HG02588 (cell line): ENCODE measurements around the gene MOV10L1.

Source experiments
- ATAC-seq: cut with Tn5 transposase; IDR thresholded peaks from one replicate; pipeline ENCODE4 v1.9.1; 2021; ENCODE audit warnings: mild to moderate bottlenecking, moderate library complexity; ENCODE audit not compliant: unreplicated experiment

Gene MOV10L1

GRCh38 chr22:50101870-50102565 is 12.2 kb downstream of the MOV10L1 start:
- ATAC-seq, result no peak

GRCh38 chr22:50102946-50103345 is 13.1 kb downstream of the MOV10L1 start:
- no peak for ATAC-seq

GRCh38 chr22:50104141-50104544 is 14.3 kb downstream of the MOV10L1 start:
- no peak for ATAC-seq

GRCh38 chr22:50105208-50106100 is 15.6 kb downstream of the MOV10L1 start:
- ATAC-seq, result no peak

GRCh38 chr22:50107529-50107928 is 17.7 kb downstream of the MOV10L1 start:
- ATAC-seq, result no peak

GRCh38 chr22:50111056-50111455 is 21.2 kb downstream of the MOV10L1 start:
- ATAC-seq, result no peak

GRCh38 chr22:50112151-50113118 is 22.6 kb downstream of the MOV10L1 start:
- no peak for ATAC-seq

GRCh38 chr22:50114221-50115021 is 24.6 kb downstream of the MOV10L1 start:
- no peak for ATAC-seq

GRCh38 chr22:50115693-50116092 is 25.9 kb downstream of the MOV10L1 start:
- no peak for ATAC-seq

GRCh38 chr22:50117168-50117762 is 27.5 kb downstream of the MOV10L1 start:
- no peak for ATAC-seq

- ATAC-seq, result no peak
Observed at GRCh38 chr22:50118129-50118528, 28.3 kb downstream of the MOV10L1 start.

- ATAC-seq, result no peak
Observed at GRCh38 chr22:50118557-50119168, 28.9 kb downstream of the MOV10L1 start.

- ATAC-seq, result no peak
Observed at GRCh38 chr22:50119169-50119767, 29.5 kb downstream of the MOV10L1 start.

- no peak for ATAC-seq
Observed at GRCh38 chr22:50119768-50120251, 30.0 kb downstream of the MOV10L1 start.

GRCh38 chr22:50121202-50121740 is 31.5 kb downstream of the MOV10L1 start:
- no peak for ATAC-seq

GRCh38 chr22:50123119-50123518 is 33.3 kb downstream of the MOV10L1 start:
- ATAC-seq, result no peak

GRCh38 chr22:50125029-50125428 is 35.2 kb downstream of the MOV10L1 start:
- ATAC-seq, result no peak

- no peak for ATAC-seq
Observed at GRCh38 chr22:50129121-50129736, 39.4 kb downstream of the MOV10L1 start.
